Natural killer cell (primary cell): ENCODE data around the gene PSAP. TPM values are rescaled to one million over a fixed set of nuclear protein-coding genes. Genes with fewer than 3 reads are reported as not detected.

Source experiments
- ATAC-seq, 3 donors: fragments of 150-1000 bp in 2 of 3; fragments of 200-7000 bp in 1 of 3; cut with Tn5 transposase; 1 replicate in 1 of 3; 2 replicates in 2 of 3; pipeline ENCODE4 v1.10.0; 2021; ENCODE audit warnings: mild to moderate bottlenecking in 2 of 3, moderate library complexity in 2 of 3
- DNase-seq, 2 donors: peaks; one replicate each; pipeline versions ENCODE4 v3.0.0 to v3.0.0-alpha.2; 2013 to 2021; ENCODE audit warnings: mixed read lengths in 1 of 2
- H3K27ac ChIP-seq: one replicate; pipeline ENCODE4 v1.5.1; 2013; ENCODE audit warnings: mild to moderate bottlenecking, low read length
- H3K27me3 ChIP-seq: one replicate; pipeline ENCODE4 v1.6.1; 2013; ENCODE audit warnings: low read length; ENCODE audit not compliant: control insufficient read depth, insufficient read depth
- H3K36me3 ChIP-seq: one replicate; pipeline ENCODE4 v1.6.1; 2013; ENCODE audit warnings: low read length; ENCODE audit not compliant: control insufficient read depth, insufficient read depth
- H3K4me1 ChIP-seq: one replicate; pipeline ENCODE4 v1.6.1; 2013; ENCODE audit warnings: low read length; ENCODE audit not compliant: control insufficient read depth, insufficient read depth
- H3K4me3 ChIP-seq: one replicate; pipeline ENCODE4 v1.5.1; 2013; ENCODE audit warnings: low read length
- H3K9me3 ChIP-seq: one replicate; pipeline ENCODE4 v1.6.1; 2013; ENCODE audit warnings: low read length; ENCODE audit not compliant: control insufficient read depth, insufficient read depth
- H3K27ac Mint-ChIP-seq, 2 donors: one replicate each; pipeline ENCODE4 v1.8.0; 2022; ENCODE audit warnings: mild to moderate bottlenecking in 2 of 2, mixed read lengths in 2 of 2, moderate library complexity in 1 of 2
- H3K27me3 Mint-ChIP-seq, 2 donors: one replicate each; pipeline ENCODE4 v1.8.0; 2022; ENCODE audit warnings: low read depth in 2 of 2, mixed read lengths in 2 of 2
- H3K36me3 Mint-ChIP-seq: one replicate; pipeline ENCODE4 v1.8.0; 2022; ENCODE audit warnings: mixed read lengths
- H3K4me1 Mint-ChIP-seq, 2 donors: one replicate each; pipeline ENCODE4 v1.8.0; 2022; ENCODE audit warnings: mixed read lengths in 2 of 2
- H3K4me3 Mint-ChIP-seq: one replicate; pipeline ENCODE4 v1.8.0; 2022; ENCODE audit warnings: mild to moderate bottlenecking, moderate library complexity, mixed read lengths
- H3K9me3 Mint-ChIP-seq, 2 donors: one replicate each; pipeline ENCODE4 v1.8.0; 2022; ENCODE audit warnings: mixed read lengths in 2 of 2
- CTCF ChIP-seq: fragments of 200-600 bp; IDR thresholded peaks from one replicate; pipeline ENCODE4 v1.8.0; 2022; ENCODE audit warnings: antibody characterized with exemption
- WGBS: methylation state at CpG from one replicate; pipeline ENCODE4 v1.1.7; 2013; ENCODE audit warnings: missing lambda C conversion rate; ENCODE audit not compliant: insufficient coverage; 5-methylcytosine and 5-hydroxymethylcytosine counted together
- intact Hi-C: fragments of 100-400 bp; cut with micrococcal nuclease; formaldehyde crosslinking; loops from one replicate; pipeline ENCODE4 v1.14.2; 2022
- total RNA-seq, 4 donors: library from RNA; stranded (reverse); fragments of 120-200 nt in 1 of 4; gene quantifications; one replicate each; pipeline versions ENCODE4 v1.2.3 to v1.2.4, GENCODE V29; 2013 to 2022

Gene PSAP
- total RNA-seq, 3 donors from 2014 or later (not counting 1 experiment from before 2014, with no cell fraction given): 324 to 488 (median 428) TPM

GRCh38 chr10:71774916-71775702 is 75.9 kb downstream of the PSAP start:
- ATAC-seq (peak in 1 of 3 donors; percentile 31), DNase-seq (no peak)
- TF ChIP-seq CTCF: no peak
- H3K27ac ChIP-seq: peak overlapping the region; percentile 15
- Mint-ChIP-seq H3K4me3 (peak overlapping the region; percentile 85), H3K36me3 (no peaks in the 10 kb centered on the region), H3K27me3 (no peaks in the 10 kb centered on the region), H3K9me3 (no peaks in the 10 kb centered on the region), H3K27ac (peak overlapping the region in 1 of 2 donors; percentile 98), H3K4me1 (peaks cover 37 to 58% of the 10 kb centered on the region in 2 donors)
- peaks cover 5% of the 10 kb centered on the region for H3K36me3 ChIP-seq
- H3K4me1 ChIP-seq: peaks cover 67% of the 10 kb centered on the region
- intact Hi-C loops: no loop called here
- no peaks in the 10 kb centered on the region for H3K9me3 ChIP-seq
- H3K4me3 ChIP-seq: no peak overlapping the region
- H3K27me3 ChIP-seq: no peaks in the 10 kb centered on the region
- 53% methylated on average over 3 of the region's 3 CpGs for WGBS

GRCh38 chr10:71773221-71773971 is 77.7 kb downstream of the PSAP start, which contains the start of gene VSIR:
TSS of gene VSIR (minus strand) at chr10:71773520. CDS start at chr10:71773439, 81 bp downstream.
- H3K36me3 Mint-ChIP-seq: no peaks in the 10 kb centered on the region
- intact Hi-C loops: loop anchor here (2.0 kb wide), 2 partner anchors 47 to 77 kb away; partner anchors contain the start of gene PSAP
- H3K27ac Mint-ChIP-seq: peak within 1 kb of the TSS; percentile 98
- peak; percentile 82 to 94 (median 86) for ATAC-seq
- Histone ChIP-seq H3K4me1 (peaks cover 82% of the 10 kb centered on the region), H3K27ac (peak within 1 kb of the TSS; percentile 96), H3K27me3 (no peaks in the 10 kb centered on the region), H3K9me3 (no peaks in the 10 kb centered on the region), H3K4me3 (peak within 1 kb of the TSS; percentile 95), H3K36me3 (peaks cover 10% of the 10 kb centered on the region)
- TF ChIP-seq CTCF: peak; percentile 92
- no peaks in the 10 kb centered on the region for H3K27me3 Mint-ChIP-seq
- no peaks in the 10 kb centered on the region for H3K9me3 Mint-ChIP-seq
- H3K4me1 Mint-ChIP-seq: peaks cover 52 to 71% of the 10 kb centered on the region in 2 donors
- peak within 1 kb of the TSS; percentile 85 for H3K4me3 Mint-ChIP-seq
- peak; percentile 96 to 99 for DNase-seq
- under 1% methylated on average over 55 of the region's 55 CpGs for WGBS

- Histone ChIP-seq H3K4me1 (peaks cover 88% of the 10 kb centered on the region), H3K36me3 (peaks cover 12% of the 10 kb centered on the region), H3K4me3 (peak overlapping the region; percentile 95), H3K27ac (peak overlapping the region; percentile 96), H3K9me3 (no peaks in the 10 kb centered on the region), H3K27me3 (no peaks in the 10 kb centered on the region)
- WGBS: 11% methylated on average over 4 of the region's 4 CpGs
- no peaks in the 10 kb centered on the region for H3K9me3 Mint-ChIP-seq
- no peaks in the 10 kb centered on the region for H3K27me3 Mint-ChIP-seq
- TF ChIP-seq CTCF: no peak
- H3K36me3 Mint-ChIP-seq: no peaks in the 10 kb centered on the region
- DNase-seq: no peak
- H3K4me3 Mint-ChIP-seq: peak overlapping the region; percentile 85
- no peak for ATAC-seq
- H3K27ac Mint-ChIP-seq: peak overlapping the region; percentile 98
- peaks cover 58 to 76% of the 10 kb centered on the region in 2 donors for H3K4me1 Mint-ChIP-seq
- intact Hi-C loops: loop anchor here (2.0 kb wide), 2 partner anchors 46 to 78 kb away; partner anchors contain the start of gene PSAP
Measured at GRCh38 chr10:71772832-71773220, 78.2 kb downstream of the PSAP start.
